Aorta (tissue), 5 donors: ENCODE data around the gene HIKESHI. TPM values are rescaled to one million over a fixed set of nuclear protein-coding genes. Genes with fewer than 3 reads are reported as not detected.
A peak's percentile ranks its signal among the peaks of the same experiment; 100 is the strongest.
"Not testable (repeated sequence)": the region's sequence is repeated elsewhere in the genome, so short reads cannot be mapped to it uniquely, and the experiment has no call there.

ENCODE experiments used
- ATAC-seq: fragments of 200-7000 bp; cut with Tn5 transposase; one replicate; pipeline ENCODE4 v1.9.1; 2022; ENCODE audit warnings: moderate library complexity; ENCODE audit not compliant: low FRiP score
- DNase-seq, 2 donors: peaks; one replicate each; pipeline ENCODE4 v3.0.0-alpha.2; 2020
- H3K27ac ChIP-seq, 2 donors: one replicate each; pipeline ENCODE4 v1.5.1; 2013; ENCODE audit warnings: low read length in 2 of 2, mild to moderate bottlenecking in 2 of 2, moderate library complexity in 2 of 2, control low read depth in 1 of 2, inconsistent platforms in 1 of 2, low read depth in 1 of 2
- H3K27me3 ChIP-seq, 2 donors: one replicate each; pipeline ENCODE4 v1.6.1; 2013; ENCODE audit warnings: control low read depth in 1 of 2, low read length in 1 of 2, mild to moderate bottlenecking in 1 of 2, moderate library complexity in 1 of 2; ENCODE audit not compliant: insufficient read depth in 2 of 2, control insufficient read depth in 1 of 2
- H3K36me3 ChIP-seq, 2 donors: one replicate each; pipeline ENCODE4 v1.6.1; 2013; ENCODE audit warnings: control low read depth in 1 of 2, low read length in 1 of 2, mild to moderate bottlenecking in 1 of 2; ENCODE audit not compliant: insufficient read depth in 2 of 2, control insufficient read depth in 1 of 2
- H3K4me1 ChIP-seq, 2 donors: one replicate each; pipeline ENCODE4 v1.6.1; 2013; ENCODE audit warnings: low read length in 2 of 2, control low read depth in 1 of 2, mild to moderate bottlenecking in 1 of 2, moderate library complexity in 1 of 2; ENCODE audit not compliant: insufficient read depth in 2 of 2, control insufficient read depth in 1 of 2
- H3K4me3 ChIP-seq, 2 donors: one replicate each; pipeline ENCODE4 v1.5.1; 2013; ENCODE audit warnings: low read length in 2 of 2, control low read depth in 1 of 2, mild to moderate bottlenecking in 1 of 2
- H3K9me3 ChIP-seq: one replicate; pipeline ENCODE4 v1.6.1; 2013; ENCODE audit warnings: mild to moderate bottlenecking, low read length; ENCODE audit not compliant: control insufficient read depth
- WGBS, 2 donors: extraction: QIAGEN DNeasy Blood & Tissue Kit; methylation state at CpG; one replicate each; pipeline ENCODE4 v1.1.7; 2013; 5-methylcytosine and 5-hydroxymethylcytosine counted together
- intact Hi-C, 2 donors: fragments of 100-400 bp; cut with DNase I; formaldehyde crosslinking; loops; one replicate each; pipeline versions ENCODE4 v1.14.2 to v1.15.0; 2022
- polyA plus RNA-seq, 2 donors: library from polyadenylated mRNA; stranded (reverse); fragments of 200-250 nt; gene quantifications; one replicate each; pipeline ENCODE4 v1.2.3, GENCODE V29; 2013
- total RNA-seq, 2 donors: library from RNA; stranded (reverse); fragmentation: NEBNext Ultra II Directional; extraction: Animal tissue kit (Norgen Biotek cat#: 25700); gene quantifications; one replicate each; pipeline ENCODE4 v1.2.1, GENCODE V29; 2021
- donor health status: healthy with polysubstance abuse.
- donor health status: Bipolar disorder and iron deficiency.
- donor health status: DM: no; HTN: no; CAD: no.
- donor health status: DM: no; HTN: no; CAD: no.
- donor health status: DM: yes; HTN: yes; CAD: no.

Gene HIKESHI
- total and polyA plus RNA-seq, 4 donors: 29.4 to 53.0 (median 39.8) TPM

DNA sequence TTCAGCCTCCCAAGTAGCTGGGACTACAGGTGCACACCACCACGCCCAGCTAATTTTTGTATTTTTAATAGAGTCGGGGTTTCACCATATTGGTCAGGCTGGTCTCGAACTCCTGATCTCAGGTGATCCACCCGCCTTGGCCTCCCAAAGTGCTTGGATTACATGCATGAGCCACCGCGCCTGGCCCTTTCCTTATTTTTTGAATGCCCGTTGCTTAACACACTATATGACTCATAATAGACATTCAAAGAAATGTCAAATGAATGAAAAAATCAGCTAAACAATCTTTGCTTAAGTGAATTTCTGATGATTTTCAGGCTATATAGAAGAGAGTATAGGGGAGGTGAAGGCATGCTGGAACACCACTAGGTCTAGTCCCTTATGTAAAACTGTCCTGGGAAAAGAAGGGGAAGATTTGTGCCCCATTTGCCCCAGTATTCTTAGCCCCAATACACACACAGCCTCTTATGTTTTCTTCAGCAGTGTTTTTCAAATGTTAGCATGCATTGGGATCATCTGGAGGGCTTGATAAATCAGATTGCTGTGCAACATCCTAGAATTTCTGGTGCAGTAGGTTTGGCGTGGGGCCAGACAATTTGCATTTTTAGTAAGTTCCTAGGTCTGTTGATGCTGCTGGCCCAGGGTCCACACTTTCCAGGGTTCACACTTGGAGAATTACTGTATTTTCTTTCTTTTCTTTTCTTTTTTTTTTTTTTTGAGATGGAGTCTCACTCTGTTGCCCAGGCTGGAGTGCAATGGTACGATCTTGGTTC is 12.3 kb upstream of the HIKESHI start:
- H3K36me3 ChIP-seq, DNase-seq, H3K4me3 ChIP-seq, H3K9me3 ChIP-seq, H3K27ac ChIP-seq, H3K27me3 ChIP-seq, H3K4me1 ChIP-seq, ATAC-seq: not testable (repeated sequence)
- intact Hi-C loops: loop anchor here (5.0 to 10.0 kb wide), 3 partner anchors 347 to 435 kb away; partner anchors contain the start of gene CCDC83 (in 2 of the 2)
- WGBS, 2 donors: 88 to 90% methylated on average over 9 of the region's 9 CpGs

DNA sequence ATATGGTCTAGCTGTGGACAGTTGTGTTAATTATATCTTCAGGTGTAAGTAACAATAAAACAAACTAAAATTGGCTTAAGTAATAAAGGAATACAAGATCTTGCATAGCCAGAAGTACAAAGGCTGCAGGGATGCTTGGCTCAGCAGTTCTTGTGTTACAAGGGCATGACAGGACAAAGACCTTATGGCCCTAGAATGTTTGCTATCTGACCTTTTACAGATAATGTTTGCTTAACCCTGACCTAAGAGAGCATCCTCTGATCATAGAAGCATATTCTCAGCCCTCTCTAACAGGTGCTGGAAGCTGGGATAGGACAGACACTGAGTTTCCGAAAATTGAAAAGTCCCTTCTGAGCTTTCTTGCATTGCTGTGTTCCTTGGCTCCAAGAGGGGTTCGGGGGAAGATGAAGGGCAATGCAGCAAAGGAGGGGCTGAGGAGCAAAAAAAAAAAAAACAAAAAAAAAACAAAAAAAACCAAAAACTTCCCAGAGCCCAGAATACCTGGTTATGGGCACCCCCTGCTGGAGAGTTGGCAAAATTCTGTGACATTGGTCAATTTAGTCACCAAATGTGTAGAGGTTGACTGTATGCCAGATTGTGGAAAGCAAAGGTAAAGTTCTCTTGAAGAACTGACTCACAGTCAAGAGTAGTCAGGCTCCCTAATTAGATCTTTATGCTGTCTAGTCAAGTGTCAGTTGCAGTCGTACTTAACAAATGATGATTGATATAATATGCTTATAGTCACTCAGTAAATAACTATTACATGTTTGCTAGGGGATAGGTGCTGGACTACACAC is 10.4 kb upstream of the HIKESHI start:
- no peak overlapping the region for H3K27ac ChIP-seq
- ATAC-seq (peak; percentile 50), DNase-seq (peak in 1 of 2 donors; percentile 56)
- no peaks in the 10 kb centered on the region for H3K27me3 ChIP-seq
- no peaks in the 10 kb centered on the region for H3K36me3 ChIP-seq
- no peaks in the 10 kb centered on the region for H3K9me3 ChIP-seq
- intact Hi-C loops: loop anchor here (5.0 to 10.0 kb wide), 3 partner anchors 349 to 437 kb away; partner anchors contain the start of gene CCDC83 (in 2 of the 2)
- WGBS, 2 donors: 41% methylated on average over 3 of the region's 3 CpGs
- H3K4me3 ChIP-seq: no peak overlapping the region
- no peaks in the 10 kb centered on the region for H3K4me1 ChIP-seq

DNA sequence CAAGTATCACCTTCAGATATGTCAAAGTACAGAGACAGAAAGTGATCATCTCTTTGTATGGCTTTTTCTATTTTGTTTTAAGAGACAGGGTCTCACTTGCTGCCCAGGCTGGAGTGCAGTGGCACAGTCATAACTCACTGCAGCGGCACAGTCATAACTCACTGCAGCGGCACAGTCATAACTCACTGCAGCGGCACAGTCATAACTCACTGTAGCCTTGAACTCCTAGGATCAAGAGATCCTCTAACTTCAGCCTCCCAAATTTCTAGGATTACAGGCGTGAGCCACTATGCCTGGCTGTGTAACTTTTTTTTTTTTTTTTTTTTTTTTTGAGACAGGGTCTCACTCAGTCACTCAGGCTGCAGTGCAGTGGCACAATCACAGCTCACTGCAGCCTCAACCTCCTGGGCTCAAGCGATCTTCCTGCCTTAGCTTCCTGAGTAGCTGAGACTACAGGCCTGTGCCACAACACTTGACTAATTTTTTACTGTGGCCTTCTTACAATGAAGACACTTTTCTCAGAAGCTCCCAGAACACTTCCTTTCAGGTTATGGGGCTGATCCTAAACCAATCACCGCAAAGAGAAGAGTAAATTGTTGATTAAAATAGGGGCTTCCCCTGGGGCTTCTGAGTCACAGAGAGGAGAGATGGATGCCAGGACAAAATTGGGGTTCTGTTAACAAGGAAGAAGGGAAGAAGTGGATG is 9.0 kb upstream of the HIKESHI start:
- H3K36me3 ChIP-seq: no peaks in the 10 kb centered on the region
- 84% methylated on average over 6 of the region's 6 CpGs for WGBS, 2 donors
- no peak overlapping the region for H3K27ac ChIP-seq
- H3K9me3 ChIP-seq: no peaks in the 10 kb centered on the region
- H3K4me1 ChIP-seq: no peaks in the 10 kb centered on the region
- intact Hi-C loops: loop anchor here (5.0 to 10.0 kb wide), 3 partner anchors 351 to 438 kb away; partner anchors contain the start of gene CCDC83 (in 2 of the 2)
- no peaks in the 10 kb centered on the region for H3K27me3 ChIP-seq
- H3K4me3 ChIP-seq: no peak overlapping the region
- DNase-seq: no peak
- ATAC-seq: no peak

DNA sequence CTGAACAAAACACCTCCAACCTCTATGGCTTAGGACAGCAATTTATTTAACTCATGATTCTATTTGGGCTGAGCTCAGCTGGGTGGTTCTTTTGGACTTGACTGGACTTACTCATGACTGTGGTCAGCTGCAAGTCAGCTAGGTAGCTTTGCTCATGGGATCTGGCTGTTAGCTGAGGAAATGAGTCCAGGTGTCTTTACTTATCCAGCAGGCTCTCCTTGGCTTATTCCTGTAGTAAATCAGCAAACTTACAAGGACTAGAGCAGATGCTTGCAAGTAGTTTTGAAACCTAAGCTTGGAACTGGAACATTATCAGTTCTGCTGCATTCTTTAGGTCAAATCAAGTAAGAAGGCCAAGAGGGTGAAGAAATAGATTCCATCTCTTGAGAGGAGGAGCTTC is 8.0 kb upstream of the HIKESHI start:
- H3K27me3 ChIP-seq: no peaks in the 10 kb centered on the region
- no peaks in the 10 kb centered on the region for H3K36me3 ChIP-seq
- DNase-seq (no peak), ATAC-seq (no peak)
- no peak overlapping the region for H3K27ac ChIP-seq
- intact Hi-C loops: loop anchor here (5.0 to 10.0 kb wide), 3 partner anchors 352 to 439 kb away; partner anchors contain the start of gene CCDC83 (in 2 of the 2)
- H3K4me1 ChIP-seq: no peaks in the 10 kb centered on the region
- no peak overlapping the region for H3K4me3 ChIP-seq
- H3K9me3 ChIP-seq: no peaks in the 10 kb centered on the region

DNA sequence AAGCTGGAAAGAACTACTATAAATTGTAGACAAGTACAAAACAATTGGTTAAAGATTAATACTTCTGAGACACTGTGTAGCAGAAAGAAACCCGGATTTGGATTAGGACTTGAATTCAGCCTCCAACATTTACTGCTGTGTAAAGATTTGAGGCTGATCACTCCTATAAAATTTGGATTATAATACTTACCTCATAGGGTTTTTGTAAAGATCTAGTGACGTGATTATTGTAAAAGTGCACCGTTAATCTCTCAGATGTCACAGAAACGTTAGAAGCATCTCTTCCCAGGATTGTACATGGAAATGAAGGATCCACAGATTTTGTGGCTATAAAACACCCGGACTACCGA is 323 bp upstream of the HIKESHI start:
- intact Hi-C loops: no loop called here
- no peaks in the 10 kb centered on the region for H3K36me3 ChIP-seq
- H3K4me1 ChIP-seq: no peaks in the 10 kb centered on the region
- no peak overlapping the region for H3K4me3 ChIP-seq
- 3 to 5% methylated on average over 6 of the region's 6 CpGs for WGBS, 2 donors
- ATAC-seq: no peak
- no peak for DNase-seq
- H3K9me3 ChIP-seq: no peaks in the 10 kb centered on the region
- H3K27me3 ChIP-seq: no peaks in the 10 kb centered on the region
- H3K27ac ChIP-seq: no peak overlapping the region

DNA sequence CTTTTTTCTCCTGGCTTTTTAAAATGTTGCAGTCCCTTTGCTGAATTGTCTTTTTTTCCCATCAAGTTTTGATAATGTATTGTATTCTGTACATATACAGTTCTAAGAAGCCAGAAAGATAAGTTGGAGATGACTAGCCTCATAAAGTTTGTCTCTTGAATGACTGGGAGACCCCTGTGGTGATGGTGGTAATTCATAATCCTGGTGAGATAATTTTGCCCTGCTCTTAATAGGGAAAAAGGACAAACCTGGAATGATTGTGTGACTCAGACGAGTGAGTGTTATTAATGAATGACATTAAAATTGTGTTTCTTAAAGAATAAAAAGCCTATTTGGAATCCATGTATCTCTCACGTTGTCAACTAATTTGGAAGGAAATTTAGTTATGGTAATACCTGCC is 1.2 kb downstream of the HIKESHI start:
- intact Hi-C loops: no loop called here
- ATAC-seq: no peak
- Histone ChIP-seq H3K27me3 (no peaks in the 10 kb centered on the region), H3K9me3 (no peaks in the 10 kb centered on the region), H3K4me1 (no peaks in the 10 kb centered on the region), H3K36me3 (no peaks in the 10 kb centered on the region), H3K27ac (no peak overlapping the region), H3K4me3 (peak overlapping the region in 1 of 2 donors; percentile 93)
- WGBS, 2 donors: 46 to 49% methylated on average over 2 of the region's 2 CpGs
- DNase-seq: no peak

DNA sequence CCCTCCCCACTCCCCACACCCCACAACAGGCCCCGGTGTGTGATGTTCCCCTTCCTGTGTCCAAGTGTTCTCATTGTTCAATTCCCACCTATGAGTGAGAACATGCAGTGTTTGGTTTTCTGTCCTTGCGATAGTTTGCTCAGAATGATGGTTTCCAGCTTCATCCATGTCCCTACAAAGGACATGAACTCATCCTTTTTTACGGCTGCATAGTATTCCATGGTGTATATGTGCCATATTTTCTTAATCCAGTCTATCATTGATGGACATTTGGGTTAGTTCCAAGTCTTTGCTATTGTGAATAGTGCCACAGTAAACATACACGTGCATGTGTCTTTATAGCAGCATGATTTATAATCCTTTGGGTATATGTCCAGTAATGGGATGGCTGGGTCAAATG is 6.7 kb downstream of the HIKESHI start:
- 80 to 83% methylated on average over 1 to 3 of the region's 4 CpGs for WGBS, 2 donors
- ATAC-seq, intact Hi-C loops: not testable (repeated sequence)

DNA sequence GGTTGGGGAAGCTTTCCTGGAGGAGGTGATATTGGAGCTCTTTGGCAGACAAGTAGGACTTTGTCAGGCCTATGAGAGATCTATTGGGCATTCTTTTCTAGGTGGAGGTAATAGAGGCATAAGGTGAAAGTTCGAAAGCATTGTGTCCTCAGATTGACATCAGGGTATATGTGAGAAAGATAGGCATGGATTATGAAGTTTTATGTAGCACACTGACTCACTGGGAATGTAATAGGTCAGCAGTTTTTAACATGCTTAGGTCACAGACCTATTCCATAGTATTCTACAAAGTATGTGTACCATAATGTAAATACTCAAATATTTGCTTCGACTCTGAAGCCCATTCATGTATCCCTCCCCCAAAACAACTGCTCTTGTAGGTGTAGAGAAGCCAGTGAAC is 11.8 kb downstream of the HIKESHI start:
- H3K27ac ChIP-seq: no peak overlapping the region
- intact Hi-C loops: no loop called here
- no peaks in the 10 kb centered on the region for H3K4me1 ChIP-seq
- ATAC-seq: no peak
- H3K36me3 ChIP-seq: no peaks in the 10 kb centered on the region
- DNase-seq: no peak
- no peak overlapping the region for H3K4me3 ChIP-seq
- WGBS, 2 donors: 89 to 95% methylated on average over 2 of the region's 2 CpGs
- no peaks in the 10 kb centered on the region for H3K27me3 ChIP-seq
- H3K9me3 ChIP-seq: no peaks in the 10 kb centered on the region

More for the DNA sequence above, 6.7 kb downstream of the HIKESHI start:
- not testable (repeated sequence) for DNase-seq, H3K27me3 ChIP-seq, H3K9me3 ChIP-seq, H3K36me3 ChIP-seq, H3K4me1 ChIP-seq, H3K4me3 ChIP-seq, H3K27ac ChIP-seq
